Endothelial cell (in vitro differentiated cells): ENCODE data around the gene OTULINL. TPM values are rescaled to one million over a fixed set of nuclear protein-coding genes. Genes with fewer than 3 reads are reported as not detected.

Experiments used
- DNase-seq: peaks from one replicate; pipeline ENCODE4 v3.0.0; 2021; ENCODE audit warnings: low spot score
- H3K27ac Mint-ChIP-seq: one replicate; pipeline ENCODE4 v1.8.0; 2021; ENCODE audit warnings: mixed read lengths, inconsistent platforms; ENCODE audit not compliant: unreplicated experiment
- H3K27me3 Mint-ChIP-seq: one replicate; pipeline ENCODE4 v1.8.0; 2021; ENCODE audit warnings: mild to moderate bottlenecking, moderate library complexity, mixed read lengths, inconsistent platforms; ENCODE audit not compliant: unreplicated experiment
- H3K36me3 Mint-ChIP-seq: one replicate; pipeline ENCODE4 v1.8.0; 2021; ENCODE audit warnings: mild to moderate bottlenecking, low read depth, mixed read lengths, inconsistent platforms; ENCODE audit not compliant: unreplicated experiment
- H3K4me1 Mint-ChIP-seq: one replicate; pipeline ENCODE4 v1.8.0; 2021; ENCODE audit warnings: mild to moderate bottlenecking, mixed read lengths, inconsistent platforms; ENCODE audit not compliant: unreplicated experiment
- H3K4me3 Mint-ChIP-seq: one replicate; pipeline ENCODE4 v1.8.0; 2021; ENCODE audit warnings: mild to moderate bottlenecking, mixed read lengths, inconsistent platforms; ENCODE audit not compliant: unreplicated experiment
- H3K9me3 Mint-ChIP-seq: one replicate; pipeline ENCODE4 v1.8.0; 2021; ENCODE audit warnings: mixed read lengths, inconsistent platforms; ENCODE audit not compliant: unreplicated experiment
- CTCF ChIP-seq: fragments of 200-600 bp; sonication (generic); IDR thresholded peaks from one replicate; pipeline ENCODE4 v1.5.0; 2021; ENCODE audit warnings: antibody characterized with exemption; ENCODE audit not compliant: unreplicated experiment
- total RNA-seq: library from RNA; stranded (reverse); fragmentation: NEBNext Ultra II Directional; extraction: Animal tissue kit (Norgen Biotek cat#: 25700); gene quantifications from one replicate; pipeline ENCODE4 v1.2.1, GENCODE V29; 2021; ENCODE audit not compliant: unreplicated experiment

The OTULINL gene
- total RNA-seq, 1 donor from 2014 or later: 5.8 TPM

- no peak for DNase-seq
- peaks cover 33% of the 10 kb centered on the region for H3K4me1 Mint-ChIP-seq
- no peaks in the 10 kb centered on the region for H3K9me3 Mint-ChIP-seq
- no peak overlapping the region for H3K4me3 Mint-ChIP-seq
- TF ChIP-seq CTCF: no peak
- H3K27me3 Mint-ChIP-seq: peaks cover 5% of the 10 kb centered on the region
- H3K27ac Mint-ChIP-seq: no peak overlapping the region
- no peaks in the 10 kb centered on the region for H3K36me3 Mint-ChIP-seq
Observed at GRCh38 chr5:14591548-14591947, 10.0 kb downstream of the OTULINL start.

DNA sequence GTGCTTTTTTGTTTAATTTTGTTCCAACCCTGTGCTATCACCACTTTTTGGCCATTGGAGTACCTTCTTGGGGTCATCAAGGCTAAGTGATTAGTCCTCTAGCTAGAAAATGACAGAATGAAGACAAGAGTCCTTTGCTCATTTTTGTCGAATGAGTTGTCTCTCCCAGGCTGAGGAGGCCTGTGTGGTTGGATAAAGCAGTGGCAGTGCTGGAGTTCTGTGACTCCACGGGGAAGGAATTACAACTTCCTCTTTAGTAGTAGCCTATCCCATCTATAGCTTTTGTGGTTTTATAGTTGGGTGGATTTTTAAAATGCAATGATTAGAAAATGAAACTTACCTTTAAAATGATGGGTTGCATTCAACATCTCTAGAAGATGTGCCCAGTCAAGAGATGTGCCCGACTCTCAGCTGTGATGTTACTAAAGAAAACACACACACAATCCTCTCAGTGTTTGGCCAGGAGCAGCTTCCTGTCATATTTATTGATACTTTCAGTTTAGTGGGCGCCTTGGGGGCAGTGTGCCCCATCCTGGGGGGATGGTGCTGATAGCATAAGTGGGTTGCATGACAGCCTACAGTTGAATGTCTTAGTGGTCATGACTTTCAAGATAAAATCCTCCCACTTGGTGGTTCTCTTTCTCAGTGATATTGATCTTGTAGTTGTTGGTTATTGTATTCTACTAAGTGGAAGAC lies 11.9 kb downstream of the OTULINL start:
- H3K9me3 Mint-ChIP-seq: no peaks in the 10 kb centered on the region
- no peak overlapping the region for H3K27ac Mint-ChIP-seq

DNA sequence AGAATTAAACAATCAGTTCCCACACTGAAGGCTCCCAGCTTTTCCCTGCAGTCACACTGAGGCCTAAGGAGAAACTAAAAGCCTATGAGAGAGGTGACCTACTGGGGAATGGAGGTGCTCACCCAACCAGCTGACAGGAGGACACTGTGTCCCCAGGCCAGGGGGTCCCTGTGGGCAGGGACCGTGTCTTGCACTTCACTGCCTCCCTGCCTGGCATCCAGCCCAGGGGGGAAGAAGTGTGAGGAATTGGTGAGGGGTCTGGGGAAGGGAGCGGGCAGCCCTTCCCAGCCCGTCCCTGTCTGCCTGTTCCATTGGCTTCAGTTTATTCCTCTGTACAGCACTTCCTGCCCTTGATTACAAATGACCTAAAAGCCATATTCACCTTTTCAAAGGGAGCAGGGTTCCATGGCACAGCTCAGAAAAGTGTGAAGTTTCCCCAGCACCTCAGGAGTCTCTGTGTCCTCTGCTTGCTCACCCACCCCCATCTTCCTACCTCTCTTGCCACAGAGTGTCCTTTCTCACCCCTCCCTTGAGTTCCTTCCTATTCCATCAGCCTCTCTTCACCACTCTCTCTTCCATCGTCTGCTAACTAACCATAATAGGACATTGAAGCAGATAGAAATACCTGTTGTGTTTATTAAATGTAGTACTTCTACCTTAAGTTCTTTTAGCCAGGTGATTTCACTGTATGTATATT lies 12.9 kb downstream of the OTULINL start:
- peaks cover 26% of the 10 kb centered on the region for H3K4me1 Mint-ChIP-seq
- H3K4me3 Mint-ChIP-seq: no peak overlapping the region
- no peaks in the 10 kb centered on the region for H3K36me3 Mint-ChIP-seq
- H3K27me3 Mint-ChIP-seq: peaks cover 1% of the 10 kb centered on the region
- no peak for DNase-seq
- TF ChIP-seq CTCF: no peak
- no peak overlapping the region for H3K27ac Mint-ChIP-seq
- H3K9me3 Mint-ChIP-seq: no peaks in the 10 kb centered on the region

More for the DNA sequence above, 11.9 kb downstream of the OTULINL start:
- no peak for DNase-seq
- Mint-ChIP-seq H3K4me3 (no peak overlapping the region), H3K27me3 (peaks cover 1% of the 10 kb centered on the region), H3K4me1 (peaks cover 26% of the 10 kb centered on the region), H3K36me3 (no peaks in the 10 kb centered on the region)
- TF ChIP-seq CTCF: no peak

- no peaks in the 10 kb centered on the region for H3K9me3 Mint-ChIP-seq
- H3K27me3 Mint-ChIP-seq: peaks cover 1% of the 10 kb centered on the region
- no peak for DNase-seq
- H3K4me1 Mint-ChIP-seq: peaks cover 26% of the 10 kb centered on the region
- no peak overlapping the region for H3K4me3 Mint-ChIP-seq
- no peak overlapping the region for H3K27ac Mint-ChIP-seq
- no peak for TF ChIP-seq CTCF
- H3K36me3 Mint-ChIP-seq: no peaks in the 10 kb centered on the region
Observed at GRCh38 chr5:14595189-14595588, 13.6 kb downstream of the OTULINL start.

DNA sequence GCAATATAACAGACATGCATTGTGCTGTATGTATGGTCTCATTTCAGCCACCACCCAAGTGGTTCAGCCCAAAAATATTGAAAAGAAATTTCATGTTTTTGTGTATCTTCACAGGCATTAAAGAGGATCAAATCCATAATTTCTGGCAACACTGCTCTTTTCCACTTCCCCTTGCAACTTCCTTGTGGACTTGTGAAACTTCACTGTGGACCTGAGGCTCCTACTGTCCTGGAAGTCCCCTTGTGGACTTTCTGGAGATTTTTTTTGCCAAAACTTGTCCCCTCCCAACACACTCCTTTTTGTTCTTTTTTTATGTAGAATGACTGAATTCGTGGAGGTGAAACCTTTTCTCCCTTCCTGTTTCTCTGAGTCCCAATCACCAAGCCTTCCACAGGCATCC lies 14.3 kb downstream of the OTULINL start:
- Mint-ChIP-seq H3K36me3 (no peaks in the 10 kb centered on the region), H3K4me3 (no peak overlapping the region), H3K27ac (no peak overlapping the region), H3K9me3 (no peaks in the 10 kb centered on the region), H3K4me1 (peaks cover 26% of the 10 kb centered on the region), H3K27me3 (peaks cover 1% of the 10 kb centered on the region)
- no peak for DNase-seq
- no peak for TF ChIP-seq CTCF
